Endothelial cell of umbilical vein (primary cell): ENCODE data around the gene TMEM51.

ENCODE experiments used
- EZH2 ChIP-seq: IDR thresholded peaks from 2 replicates; pipeline ENCODE4 v1.6.1; 2012; ENCODE audit warnings: borderline replicate concordance, low read depth, mild to moderate bottlenecking, moderate library complexity, low read length, inconsistent platforms; ENCODE audit not compliant: severe bottlenecking
- FOS ChIP-seq: IDR thresholded peaks from 2 replicates; pipeline ENCODE4 v1.6.1; 2011; ENCODE audit warnings: mild to moderate bottlenecking, low read length, moderate library complexity, borderline replicate concordance; ENCODE audit not compliant: insufficient read depth
- JUN ChIP-seq: IDR thresholded peaks from 2 replicates; pipeline ENCODE4 v1.6.1; 2011; ENCODE audit warnings: borderline replicate concordance, low read depth; ENCODE audit not compliant: insufficient read length, insufficient read depth
- MYC ChIP-seq: IDR thresholded peaks from one replicate; pipeline ENCODE4 v1.6.1; 2011; ENCODE audit warnings: mild to moderate bottlenecking, low read depth, low read length
- POLR2A ChIP-seq: IDR thresholded peaks from 2 replicates; pipeline ENCODE4 v1.6.1; 2012; ENCODE audit warnings: low read depth, mild to moderate bottlenecking, control low read depth, low read length
- POLR2AphosphoS5 ChIP-seq: IDR thresholded peaks from 2 replicates; pipeline ENCODE4 v1.6.1; 2012; ENCODE audit warnings: low read depth, mild to moderate bottlenecking, control low read depth, low read length, moderate library complexity; ENCODE audit not compliant: insufficient read depth
- TF ChIP-seq, protein P1 (sequence below), 2 donors: IDR thresholded peaks; 1 replicate in 1 of 2; 2 replicates in 1 of 2; pipeline ENCODE4 v1.5.1; 2011; ENCODE audit warnings: low read length in 2 of 2, mild to moderate bottlenecking in 2 of 2, moderate library complexity in 2 of 2, control low read depth in 1 of 2, inconsistent platforms in 1 of 2, low read depth in 1 of 2; ENCODE audit not compliant: insufficient read depth in 1 of 2; ENCODE audit errors: extremely low read depth in 1 of 2
- TF ChIP-seq, protein P2 (sequence below): IDR thresholded peaks from 2 replicates; pipeline ENCODE4 v1.6.1; 2011; ENCODE audit not compliant: insufficient read depth, insufficient read length

DNA sequence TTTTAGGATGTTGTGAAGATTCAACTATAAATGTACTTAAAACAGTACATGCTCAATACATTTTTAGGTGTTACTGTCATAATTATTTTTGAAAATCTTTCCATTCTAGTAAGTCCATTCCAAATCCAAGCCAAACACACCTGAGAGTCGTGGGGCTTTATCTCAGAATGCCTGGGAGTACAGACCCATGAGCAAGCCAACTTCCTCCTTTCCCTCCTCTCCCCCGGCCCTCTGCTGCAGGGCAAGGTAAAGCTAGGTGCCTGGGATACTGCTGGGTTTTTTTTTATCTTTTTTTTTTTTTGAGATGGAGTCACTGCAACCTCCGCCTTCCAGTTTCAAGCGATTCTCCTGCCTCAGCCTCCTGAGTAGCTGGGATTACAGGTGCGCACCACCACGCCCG lies 16.5 kb downstream of the TMEM51 start:
- TF ChIP-seq POLR2A: no peak
- TF ChIP-seq, protein P1, sequence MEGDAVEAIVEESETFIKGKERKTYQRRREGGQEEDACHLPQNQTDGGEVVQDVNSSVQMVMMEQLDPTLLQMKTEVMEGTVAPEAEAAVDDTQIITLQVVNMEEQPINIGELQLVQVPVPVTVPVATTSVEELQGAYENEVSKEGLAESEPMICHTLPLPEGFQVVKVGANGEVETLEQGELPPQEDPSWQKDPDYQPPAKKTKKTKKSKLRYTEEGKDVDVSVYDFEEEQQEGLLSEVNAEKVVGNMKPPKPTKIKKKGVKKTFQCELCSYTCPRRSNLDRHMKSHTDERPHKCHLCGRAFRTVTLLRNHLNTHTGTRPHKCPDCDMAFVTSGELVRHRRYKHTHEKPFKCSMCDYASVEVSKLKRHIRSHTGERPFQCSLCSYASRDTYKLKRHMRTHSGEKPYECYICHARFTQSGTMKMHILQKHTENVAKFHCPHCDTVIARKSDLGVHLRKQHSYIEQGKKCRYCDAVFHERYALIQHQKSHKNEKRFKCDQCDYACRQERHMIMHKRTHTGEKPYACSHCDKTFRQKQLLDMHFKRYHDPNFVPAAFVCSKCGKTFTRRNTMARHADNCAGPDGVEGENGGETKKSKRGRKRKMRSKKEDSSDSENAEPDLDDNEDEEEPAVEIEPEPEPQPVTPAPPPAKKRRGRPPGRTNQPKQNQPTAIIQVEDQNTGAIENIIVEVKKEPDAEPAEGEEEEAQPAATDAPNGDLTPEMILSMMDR (IDR thresholded peaks at IDR 0.05; ENCODE audit: extremely low read depth in 1 of 2, insufficient read depth in 1 of 2, low read depth in 1 of 2, low read length in 2 of 2): no peak
- TF ChIP-seq POLR2AphosphoS5: no peak
- TF ChIP-seq, protein P2, sequence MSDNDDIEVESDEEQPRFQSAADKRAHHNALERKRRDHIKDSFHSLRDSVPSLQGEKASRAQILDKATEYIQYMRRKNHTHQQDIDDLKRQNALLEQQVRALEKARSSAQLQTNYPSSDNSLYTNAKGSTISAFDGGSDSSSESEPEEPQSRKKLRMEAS: no peak
- no peak for TF ChIP-seq EZH2
- no peak for TF ChIP-seq FOS
- TF ChIP-seq MYC: no peak
- TF ChIP-seq JUN: no peak
